Neural cell (in vitro differentiated cells): Measurements from ENCODE around the gene PRM1. TPM values are rescaled to one million over a fixed set of nuclear protein-coding genes. Genes with fewer than 3 reads are reported as not detected.

Experiments used
- H2AFZ ChIP-seq: fragments of 200-600, 300-800 bp; sonication (generic), shearing (Covaris generic); 2 replicates; pipeline ENCODE4 v1.6.0; 2014; ENCODE audit warnings: low read depth, mild to moderate bottlenecking, antibody characterized with exemption, low read length, moderate library complexity
- H3F3A ChIP-seq: fragments of 200-600 bp; shearing (Covaris generic); 2 replicates; pipeline ENCODE4 v1.6.1; 2016; ENCODE audit warnings: mild to moderate bottlenecking, moderate library complexity, mixed read lengths, antibody characterized with exemption, low read length; ENCODE audit not compliant: insufficient read depth, poor library complexity, severe bottlenecking
- H3K27ac ChIP-seq: fragments of 200-600, 300-800 bp; sonication (generic), shearing (Covaris generic); 2 replicates; pipeline ENCODE4 v1.5.1; 2014; ENCODE audit warnings: mild to moderate bottlenecking, low read length, moderate library complexity
- H3K27me3 ChIP-seq: fragments of 300-800, 200-600 bp; sonication (generic), shearing (Covaris generic); 2 replicates; pipeline ENCODE4 v1.6.0; 2014; ENCODE audit warnings: mild to moderate bottlenecking, low read depth, low read length, moderate library complexity; ENCODE audit not compliant: insufficient read depth
- H3K36me3 ChIP-seq: fragments of 300-800, 200-600 bp; sonication (generic), shearing (Covaris generic); 2 replicates; pipeline ENCODE4 v1.5.1; 2014; ENCODE audit warnings: mild to moderate bottlenecking, antibody characterized with exemption, low read length, moderate library complexity; ENCODE audit not compliant: insufficient read depth
- H3K4me2 ChIP-seq: fragments of 300-800, 200-600 bp; sonication (generic), shearing (Covaris generic); 2 replicates; pipeline ENCODE4 v1.6.0; 2014; ENCODE audit warnings: mild to moderate bottlenecking, low read length
- H3K4me3 ChIP-seq: fragments of 300-800, 200-600 bp; sonication (generic), shearing (Covaris generic); 2 replicates; pipeline ENCODE4 v1.5.1; 2014; ENCODE audit warnings: mild to moderate bottlenecking, low read length, moderate library complexity
- H3K79me2 ChIP-seq: fragments of 200-600 bp; shearing (Covaris generic); replicated peaks from 2 replicates; pipeline ENCODE4 v1.6.0; 2014; ENCODE audit warnings: mild to moderate bottlenecking, low read length, moderate library complexity; ENCODE audit not compliant: insufficient read depth
- H3K9ac ChIP-seq: fragments of 300-800, 200-600 bp; sonication (generic), shearing (Covaris generic); 2 replicates; pipeline ENCODE4 v1.6.1; 2016; ENCODE audit warnings: mild to moderate bottlenecking, low read length, mixed read lengths
- H3K9me2 ChIP-seq: fragments of 200-600 bp; shearing (Covaris generic); 2 replicates; pipeline ENCODE4 v1.6.1; 2016; ENCODE audit warnings: mild to moderate bottlenecking, low read length, mixed read lengths; ENCODE audit not compliant: insufficient read depth
- H3K9me3 ChIP-seq: fragments of 200-600, 300-800 bp; sonication (generic), shearing (Covaris generic); 2 replicates; pipeline ENCODE4 v1.6.1; 2016; ENCODE audit warnings: mild to moderate bottlenecking, mixed run types, low read length, moderate library complexity, mixed read lengths
- H4K20me1 ChIP-seq: fragments of 200-600 bp; shearing (Covaris generic); 2 replicates; pipeline ENCODE4 v1.6.1; 2016; ENCODE audit warnings: mild to moderate bottlenecking, mixed run types; ENCODE audit not compliant: insufficient read depth
- CTCF ChIP-seq: fragments of 450-650 bp; IDR thresholded peaks from 2 replicates; pipeline ENCODE4 v1.5.1; 2014; ENCODE audit warnings: antibody characterized with exemption, mild to moderate bottlenecking, moderate library complexity; ENCODE audit not compliant: poor library complexity, severe bottlenecking
- EP300 ChIP-seq: fragments of 450-650 bp; conservative IDR thresholded peaks from 2 replicates; pipeline ENCODE4 v1.6.1; 2014; ENCODE audit warnings: antibody characterized with exemption, mild to moderate bottlenecking, moderate library complexity; ENCODE audit not compliant: poor library complexity, severe bottlenecking
- EZH2 ChIP-seq: fragments of 200-600, 300-800 bp; shearing (Covaris generic), sonication (generic); IDR thresholded peaks from 2 replicates; pipeline ENCODE4 v1.6.1; 2014; ENCODE audit warnings: antibody characterized with exemption, low read length, borderline replicate concordance, mild to moderate bottlenecking; ENCODE audit not compliant: insufficient read depth, poor library complexity, severe bottlenecking
- MXI1 ChIP-seq: fragments of 450-650 bp; conservative IDR thresholded peaks from 2 replicates; pipeline ENCODE4 v1.6.1; 2014; ENCODE audit warnings: antibody characterized with exemption, mild to moderate bottlenecking; ENCODE audit not compliant: poor library complexity, severe bottlenecking
- POLR2AphosphoS5 ChIP-seq: IDR thresholded peaks from 2 replicates; pipeline ENCODE4 v1.6.1; 2012
- RAD21 ChIP-seq: fragments of 450-650 bp; conservative IDR thresholded peaks from 2 replicates; pipeline ENCODE4 v1.6.1; 2014; ENCODE audit warnings: antibody characterized with exemption, mild to moderate bottlenecking, moderate library complexity
- SMC3 ChIP-seq: fragments of 450-650 bp; conservative IDR thresholded peaks from 2 replicates; pipeline ENCODE4 v1.6.1; 2014; ENCODE audit warnings: antibody characterized with exemption, mild to moderate bottlenecking, moderate library complexity; ENCODE audit not compliant: poor library complexity
- TAF1 ChIP-seq: IDR thresholded peaks from 2 replicates; pipeline ENCODE4 v1.6.1; 2012; ENCODE audit warnings: low read depth
- polyA minus RNA-seq: library from RNA; depleted of rRNA, polyadenylated mRNA; stranded (reverse); fragments of >200 nt; gene quantifications from 2 replicates; pipeline ENCODE4 v1.2.3, GENCODE V29; 2014
- polyA plus RNA-seq: library from polyadenylated mRNA; depleted of rRNA; stranded (reverse); fragments of >200 nt; gene quantifications from 2 replicates; pipeline ENCODE4 v1.2.3, GENCODE V29; 2014
- TF ChIP-seq, protein P1 (sequence below): IDR thresholded peaks from 2 replicates; pipeline ENCODE4 v1.6.1; 2012; ENCODE audit warnings: borderline replicate concordance

The PRM1 gene, protein sequence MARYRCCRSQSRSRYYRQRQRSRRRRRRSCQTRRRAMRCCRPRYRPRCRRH
- polyA plus RNA-seq (not detected in 2 replicates), polyA minus RNA-seq (not detected in 2 replicates)

GRCh38 chr16:11280616-11281522 is at the start of gene PRM1:
Gene PRM1 (minus strand): TSS chr16:11281330. CDS start chr16:11281238, 92 bp downstream.
- Histone ChIP-seq H4K20me1 (no peaks in the 10 kb centered on the region), H3K27ac (no peak within 1 kb of the TSS), H3K36me3 (no peaks in the 10 kb centered on the region), H3K9ac (no peak within 1 kb of the TSS), H2AFZ (no peak within 1 kb of the TSS), H3F3A (no peaks in the 10 kb centered on the region), H3K4me3 (no peak within 1 kb of the TSS), H3K27me3 (no peaks in the 10 kb centered on the region), H3K79me2 (no peaks in the 10 kb centered on the region), H3K4me2 (no peak within 1 kb of the TSS), H3K9me3 (no peaks in the 10 kb centered on the region), H3K9me2 (no peaks in the 10 kb centered on the region)
- TF ChIP-seq SMC3 (no peak), EP300 (no peak), MXI1 (no peak), TAF1 (no peak), EZH2 (no peak), RAD21 (no peak), POLR2AphosphoS5 (no peak), CTCF (no peak)
- TF ChIP-seq, protein P1, sequence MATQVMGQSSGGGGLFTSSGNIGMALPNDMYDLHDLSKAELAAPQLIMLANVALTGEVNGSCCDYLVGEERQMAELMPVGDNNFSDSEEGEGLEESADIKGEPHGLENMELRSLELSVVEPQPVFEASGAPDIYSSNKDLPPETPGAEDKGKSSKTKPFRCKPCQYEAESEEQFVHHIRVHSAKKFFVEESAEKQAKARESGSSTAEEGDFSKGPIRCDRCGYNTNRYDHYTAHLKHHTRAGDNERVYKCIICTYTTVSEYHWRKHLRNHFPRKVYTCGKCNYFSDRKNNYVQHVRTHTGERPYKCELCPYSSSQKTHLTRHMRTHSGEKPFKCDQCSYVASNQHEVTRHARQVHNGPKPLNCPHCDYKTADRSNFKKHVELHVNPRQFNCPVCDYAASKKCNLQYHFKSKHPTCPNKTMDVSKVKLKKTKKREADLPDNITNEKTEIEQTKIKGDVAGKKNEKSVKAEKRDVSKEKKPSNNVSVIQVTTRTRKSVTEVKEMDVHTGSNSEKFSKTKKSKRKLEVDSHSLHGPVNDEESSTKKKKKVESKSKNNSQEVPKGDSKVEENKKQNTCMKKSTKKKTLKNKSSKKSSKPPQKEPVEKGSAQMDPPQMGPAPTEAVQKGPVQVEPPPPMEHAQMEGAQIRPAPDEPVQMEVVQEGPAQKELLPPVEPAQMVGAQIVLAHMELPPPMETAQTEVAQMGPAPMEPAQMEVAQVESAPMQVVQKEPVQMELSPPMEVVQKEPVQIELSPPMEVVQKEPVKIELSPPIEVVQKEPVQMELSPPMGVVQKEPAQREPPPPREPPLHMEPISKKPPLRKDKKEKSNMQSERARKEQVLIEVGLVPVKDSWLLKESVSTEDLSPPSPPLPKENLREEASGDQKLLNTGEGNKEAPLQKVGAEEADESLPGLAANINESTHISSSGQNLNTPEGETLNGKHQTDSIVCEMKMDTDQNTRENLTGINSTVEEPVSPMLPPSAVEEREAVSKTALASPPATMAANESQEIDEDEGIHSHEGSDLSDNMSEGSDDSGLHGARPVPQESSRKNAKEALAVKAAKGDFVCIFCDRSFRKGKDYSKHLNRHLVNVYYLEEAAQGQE: no peak

DNA sequence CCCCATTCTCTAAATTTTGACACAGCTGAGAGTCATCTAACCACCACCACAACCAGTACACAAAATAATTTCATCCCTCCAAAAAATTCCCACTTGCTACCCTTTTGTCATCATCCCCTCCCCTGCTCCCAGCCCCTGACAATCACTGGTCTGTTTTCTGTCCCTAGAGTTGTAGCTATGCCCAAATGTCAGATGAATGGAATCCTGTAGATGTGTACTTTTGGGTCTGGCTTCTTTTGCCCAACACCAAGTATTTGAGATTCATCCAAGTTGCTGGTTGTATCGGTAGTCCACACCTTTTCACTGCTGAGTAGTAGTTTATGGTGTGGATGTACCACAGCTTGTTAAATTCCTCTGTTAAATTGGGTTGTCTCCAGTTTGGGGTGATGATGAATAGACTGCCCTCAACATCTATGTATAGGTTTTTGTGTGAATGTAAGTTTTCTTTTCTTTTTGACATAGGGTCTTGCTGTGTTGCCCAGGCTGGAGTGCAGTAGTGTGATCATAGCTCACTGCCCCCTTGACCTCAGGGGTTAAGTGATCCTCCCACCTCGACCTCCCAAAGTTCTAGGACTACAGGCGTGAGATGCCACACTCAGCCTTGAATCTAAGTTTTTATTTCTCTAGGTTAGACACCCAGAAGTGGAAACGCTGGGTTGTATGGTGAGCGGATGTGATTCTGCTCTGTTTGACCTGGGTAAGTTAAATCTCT is 49.6 kb upstream of the PRM1 start:
- Histone ChIP-seq H2AFZ (no peak overlapping the region), H3K36me3 (no peaks in the 10 kb centered on the region), H3K79me2 (no peaks in the 10 kb centered on the region), H3F3A (no peaks in the 10 kb centered on the region), H3K9me3 (no peaks in the 10 kb centered on the region), H3K4me2 (no peak overlapping the region), H3K27me3 (no peaks in the 10 kb centered on the region), H4K20me1 (no peaks in the 10 kb centered on the region), H3K27ac (no peak overlapping the region), H3K9ac (no peak overlapping the region), H3K4me3 (no peak overlapping the region), H3K9me2 (no peaks in the 10 kb centered on the region)
- no peak for TF ChIP-seq MXI1
- no peak for TF ChIP-seq EZH2
- TF ChIP-seq RAD21: no peak
- TF ChIP-seq, protein P1: no peak
- no peak for TF ChIP-seq POLR2AphosphoS5
- no peak for TF ChIP-seq SMC3
